Muscle of arm (tissue), 12 donors: Measurements from ENCODE around the gene CFAP97D2. TPM values are rescaled to one million over a fixed set of nuclear protein-coding genes. Genes with fewer than 3 reads are reported as not detected.
"Not testable (repeated sequence)": the region's sequence is repeated elsewhere in the genome, so short reads cannot be mapped to it uniquely, and the experiment has no call there.

ENCODE experiments used
- DNase-seq: peaks from one replicate; pipeline ENCODE4 v3.0.0-alpha.2; 2013
- polyA plus RNA-seq, 12 donors: library from polyadenylated mRNA; unstranded; fragments of 120-200 nt; gene quantifications; one replicate each; pipeline ENCODE4 v1.2.1, GENCODE V29; 2013; ENCODE audit not compliant: insufficient read length in 12 of 12

Gene CFAP97D2
- polyA plus RNA-seq, 12 donors = not detected

GRCh38 chr13:114158869-114159666, 20.0 kb upstream of the CFAP97D2 start:
- not testable (repeated sequence) for DNase-seq

GRCh38 chr13:114161028-114161556, 18.0 kb upstream of the CFAP97D2 start:
- no peak for DNase-seq

- DNase-seq = no peak
Measured at GRCh38 chr13:114161644-114162532, 17.2 kb upstream of the CFAP97D2 start.

- DNase-seq = no peak
Measured at GRCh38 chr13:114162533-114162922, 16.5 kb upstream of the CFAP97D2 start.

- DNase-seq = no peak
Measured at GRCh38 chr13:114164053-114164452, 15.0 kb upstream of the CFAP97D2 start.

- DNase-seq = no peak
Measured at GRCh38 chr13:114164681-114165429, 14.2 kb upstream of the CFAP97D2 start.

- DNase-seq = peak; percentile 58
Measured at GRCh38 chr13:114166381-114167131, 12.5 kb upstream of the CFAP97D2 start.

DNA sequence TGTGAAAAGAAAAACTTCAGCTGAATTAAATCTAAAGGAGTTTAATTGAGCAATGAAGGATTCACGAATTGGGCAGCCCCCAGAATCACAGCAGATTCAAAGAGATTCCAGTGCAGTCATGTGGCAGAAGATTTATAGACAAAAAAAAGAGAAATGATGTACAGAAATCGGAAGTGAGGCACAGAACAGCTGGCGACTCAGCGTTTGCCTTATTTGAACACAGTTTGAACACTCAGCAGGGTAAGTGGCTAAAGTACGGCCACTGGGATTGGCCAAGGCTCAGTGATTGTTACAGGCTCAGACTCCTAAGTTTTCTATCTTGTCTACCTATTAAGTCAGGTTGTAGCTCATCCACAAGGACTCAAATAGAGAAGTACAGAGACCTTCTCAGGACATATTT, 11.6 kb upstream of the CFAP97D2 start:
- DNase-seq = no peak

DNA sequence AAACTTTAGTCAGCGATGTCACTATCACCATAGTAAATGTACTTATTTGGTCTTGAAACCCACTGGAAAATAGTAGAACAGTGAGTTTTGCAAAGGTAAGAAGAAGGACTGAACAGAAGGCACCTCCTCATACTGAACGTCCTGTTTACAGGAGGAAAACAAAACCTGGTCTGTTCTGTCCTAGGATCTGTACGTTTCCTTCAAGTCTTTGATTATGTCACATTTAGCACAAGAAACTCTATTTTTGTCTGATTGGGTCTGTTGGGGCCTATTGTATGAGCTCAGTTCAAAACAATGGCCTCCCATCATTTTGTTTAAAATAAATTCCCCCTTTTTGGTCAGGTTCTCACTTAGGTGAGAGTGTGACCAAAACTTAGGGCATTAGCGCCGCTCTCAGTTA, 11.2 kb upstream of the CFAP97D2 start:
- DNase-seq = no peak

DNA sequence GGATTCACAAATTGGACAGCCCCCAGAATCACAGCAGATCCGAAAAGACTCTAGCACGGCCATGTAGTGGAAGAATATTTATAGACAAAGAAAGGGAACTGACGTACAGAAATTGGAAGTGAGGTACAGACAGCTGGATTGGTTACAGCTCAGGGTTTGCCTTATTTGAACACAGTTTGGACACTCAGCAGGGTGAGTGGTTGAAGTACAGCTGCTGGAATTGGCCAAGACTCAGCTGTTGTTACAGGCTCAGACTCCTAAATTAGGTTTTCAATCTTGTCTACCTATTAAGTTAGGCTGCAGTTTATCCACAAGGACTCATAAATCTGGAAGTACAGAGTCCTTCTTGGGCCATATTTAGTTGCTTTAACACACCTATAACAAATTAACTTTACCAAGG, 5.8 kb upstream of the CFAP97D2 start:
- no peak for DNase-seq

DNA sequence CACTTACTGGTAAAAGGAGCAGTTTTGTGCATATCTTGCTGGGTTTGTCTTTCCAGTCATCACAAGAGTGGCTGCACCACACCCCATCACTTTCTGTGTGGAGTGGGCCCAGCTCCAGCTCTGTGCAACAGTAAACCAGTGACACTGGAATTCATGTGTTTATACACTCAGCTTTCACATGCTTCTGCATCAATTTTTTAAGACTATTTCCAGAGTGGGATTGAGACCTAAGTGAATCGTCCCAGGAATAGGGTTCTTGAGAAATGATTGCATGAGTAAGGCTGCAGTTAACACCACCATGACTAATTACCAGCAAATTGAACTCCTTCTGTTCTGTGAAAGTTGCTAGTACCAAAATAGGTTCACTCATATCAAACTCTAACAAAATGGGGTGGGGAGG, 5.3 kb upstream of the CFAP97D2 start:
- DNase-seq = no peak

DNA sequence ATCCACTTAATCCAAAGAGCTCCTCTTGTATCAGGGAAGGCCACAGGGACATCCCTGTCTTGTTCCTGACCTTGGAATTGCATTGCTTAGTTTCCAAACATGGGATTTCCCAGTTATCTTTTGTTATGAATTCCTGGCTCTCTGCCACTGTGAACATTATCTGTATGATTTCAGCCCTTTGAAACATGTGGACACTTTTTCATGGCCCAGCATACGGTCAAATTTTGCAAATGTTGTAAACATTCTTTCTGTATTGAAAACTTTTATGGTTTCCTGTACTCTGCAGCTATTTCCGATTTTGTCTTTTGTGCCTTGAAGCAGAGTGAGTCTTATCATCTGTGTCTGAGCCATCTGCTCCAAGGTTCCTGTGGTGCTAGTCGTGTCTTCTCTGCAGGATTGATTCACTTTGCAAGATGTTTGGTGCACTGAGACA, 4.5 kb upstream of the CFAP97D2 start:
- DNase-seq = no peak

- DNase-seq = not testable (repeated sequence)
Measured at GRCh38 chr13:114176359-114176902, 2.6 kb upstream of the CFAP97D2 start.

DNA sequence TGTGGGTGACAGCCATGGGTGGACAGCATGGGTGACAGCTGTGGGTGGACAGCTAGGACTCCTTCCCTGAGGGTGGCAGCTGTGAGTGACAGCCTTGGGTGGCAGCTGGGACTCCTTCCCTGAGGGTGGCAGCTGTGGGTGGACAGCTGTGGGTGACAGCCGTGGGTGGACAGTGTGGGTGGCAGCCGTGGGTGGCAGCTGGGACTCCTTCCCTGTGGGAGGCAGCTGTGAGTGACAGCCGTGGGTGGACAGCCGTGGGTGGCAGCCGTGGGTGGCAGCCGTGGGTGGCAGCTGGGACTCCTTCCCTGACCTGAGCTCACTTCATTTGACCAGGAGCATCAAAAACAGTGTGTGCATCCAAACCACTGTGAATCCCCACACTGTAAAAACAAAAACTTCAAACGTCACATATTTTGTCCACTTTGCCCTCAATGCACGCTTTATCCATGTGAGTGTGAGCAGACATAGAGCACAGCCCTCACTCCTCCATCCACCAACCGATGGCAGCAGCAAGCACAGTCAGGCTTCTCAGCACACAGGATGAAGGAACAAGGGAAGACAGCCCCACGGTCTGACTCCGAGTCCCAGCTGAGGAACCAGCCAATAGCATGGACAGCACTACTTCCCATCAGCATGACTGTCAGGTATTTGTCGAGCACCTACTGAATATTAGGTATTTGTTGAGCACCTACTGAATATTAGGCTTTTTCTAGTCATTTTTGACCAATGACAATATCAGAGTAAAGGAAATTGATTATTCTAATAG, 1.6 kb upstream of the CFAP97D2 start:
- no peak for DNase-seq

GRCh38 chr13:114185182-114185971, 6.3 kb downstream of the CFAP97D2 start:
- no peak for DNase-seq

GRCh38 chr13:114194853-114195252, 15.8 kb downstream of the CFAP97D2 start:
- no peak for DNase-seq

GRCh38 chr13:114196629-114197028, 17.6 kb downstream of the CFAP97D2 start:
- DNase-seq = no peak

DNA sequence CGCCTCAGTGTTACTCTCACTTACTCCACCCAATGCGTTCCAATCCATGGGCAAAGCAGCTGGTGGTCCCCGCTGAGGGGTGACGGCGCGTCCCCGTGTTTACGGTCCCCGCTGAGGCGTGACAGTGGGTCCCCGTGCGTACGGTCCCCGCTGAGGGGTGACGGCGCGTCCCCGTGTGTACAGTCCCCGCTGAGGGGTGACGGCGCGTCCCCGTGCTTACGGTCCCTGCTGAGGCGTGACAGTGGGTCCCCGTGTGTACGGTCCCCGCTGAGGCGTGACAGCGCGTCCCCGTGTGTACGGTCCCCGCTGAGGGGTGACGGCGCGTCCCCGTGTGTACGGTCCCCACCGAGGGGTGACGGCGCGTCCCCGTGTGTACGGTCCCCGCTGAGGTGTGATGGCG, 19.5 kb downstream of the CFAP97D2 start:
- no peak for DNase-seq

GRCh38 chr13:114199526-114199925, 20.5 kb downstream of the CFAP97D2 start:
- not testable (repeated sequence) for DNase-seq
